Muscle layer of duodenum (tissue), 2 donors: ENCODE data around the gene CPM.

Source experiments
- H3K27ac ChIP-seq: one replicate; pipeline ENCODE4 v1.7.0; 2013; ENCODE audit warnings: mild to moderate bottlenecking, low read length
- H3K27me3 ChIP-seq: one replicate; pipeline ENCODE4 v1.7.0; 2013; ENCODE audit warnings: low read depth, mild to moderate bottlenecking, control low read depth, low read length
- H3K36me3 ChIP-seq, 2 donors: one replicate each; pipeline ENCODE4 v1.7.0; 2013; ENCODE audit warnings: low read length in 2 of 2, control low read depth in 1 of 2, mild to moderate bottlenecking in 1 of 2; ENCODE audit not compliant: insufficient read depth in 2 of 2, control insufficient read depth in 1 of 2
- H3K4me1 ChIP-seq, 2 donors: one replicate each; pipeline ENCODE4 v1.7.0; 2013; ENCODE audit warnings: low read length in 2 of 2, mild to moderate bottlenecking in 2 of 2, control low read depth in 1 of 2, moderate library complexity in 1 of 2; ENCODE audit not compliant: insufficient read depth in 2 of 2, control insufficient read depth in 1 of 2
- H3K4me3 ChIP-seq, 2 donors: one replicate each; pipeline ENCODE4 v1.7.0; 2013; ENCODE audit warnings: low read length in 2 of 2, low read depth in 1 of 2, mild to moderate bottlenecking in 1 of 2
- H3K9me3 ChIP-seq, 2 donors: one replicate each; pipeline ENCODE4 v1.7.0; 2013; ENCODE audit warnings: low read length in 2 of 2, control low read depth in 1 of 2, mild to moderate bottlenecking in 1 of 2; ENCODE audit not compliant: control insufficient read depth in 1 of 2
- donor health status: healthy.

CPM gene

GRCh38 chr12:68970306-68970705, 37.3 kb upstream of the CPM start:
- Histone ChIP-seq H3K27me3 (no peaks in the 10 kb centered on the region), H3K4me1 (no peaks in the 10 kb centered on the region), H3K27ac (no peak overlapping the region), H3K36me3 (no peaks in the 10 kb centered on the region), H3K9me3 (no peaks in the 10 kb centered on the region), H3K4me3 (no peak overlapping the region)

DNA sequence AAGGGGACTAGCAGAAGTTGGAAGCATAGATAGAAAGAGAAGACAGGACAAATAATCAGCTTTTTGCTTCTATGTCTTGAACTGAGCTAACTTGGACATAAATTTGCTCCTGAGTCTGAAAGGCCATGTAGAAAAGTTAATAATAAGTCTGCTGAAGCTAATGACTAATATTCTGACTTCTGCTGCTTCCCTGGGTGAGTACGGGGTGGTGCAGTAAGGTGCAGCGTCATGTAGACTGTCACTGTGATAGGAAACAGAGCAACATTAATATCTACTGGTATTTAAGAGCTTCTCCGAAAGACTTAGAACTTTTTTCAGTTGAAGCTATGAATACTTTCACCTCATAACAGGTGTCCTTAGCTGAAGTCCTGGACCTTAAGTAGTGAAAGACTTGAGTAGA, 34.1 kb upstream of the CPM start:
- H3K27me3 ChIP-seq, result no peaks in the 10 kb centered on the region
- H3K27ac ChIP-seq, result no peak overlapping the region
- H3K36me3 ChIP-seq, result no peaks in the 10 kb centered on the region
- no peak overlapping the region for H3K4me3 ChIP-seq
- no peaks in the 10 kb centered on the region for H3K4me1 ChIP-seq
- no peaks in the 10 kb centered on the region for H3K9me3 ChIP-seq

DNA sequence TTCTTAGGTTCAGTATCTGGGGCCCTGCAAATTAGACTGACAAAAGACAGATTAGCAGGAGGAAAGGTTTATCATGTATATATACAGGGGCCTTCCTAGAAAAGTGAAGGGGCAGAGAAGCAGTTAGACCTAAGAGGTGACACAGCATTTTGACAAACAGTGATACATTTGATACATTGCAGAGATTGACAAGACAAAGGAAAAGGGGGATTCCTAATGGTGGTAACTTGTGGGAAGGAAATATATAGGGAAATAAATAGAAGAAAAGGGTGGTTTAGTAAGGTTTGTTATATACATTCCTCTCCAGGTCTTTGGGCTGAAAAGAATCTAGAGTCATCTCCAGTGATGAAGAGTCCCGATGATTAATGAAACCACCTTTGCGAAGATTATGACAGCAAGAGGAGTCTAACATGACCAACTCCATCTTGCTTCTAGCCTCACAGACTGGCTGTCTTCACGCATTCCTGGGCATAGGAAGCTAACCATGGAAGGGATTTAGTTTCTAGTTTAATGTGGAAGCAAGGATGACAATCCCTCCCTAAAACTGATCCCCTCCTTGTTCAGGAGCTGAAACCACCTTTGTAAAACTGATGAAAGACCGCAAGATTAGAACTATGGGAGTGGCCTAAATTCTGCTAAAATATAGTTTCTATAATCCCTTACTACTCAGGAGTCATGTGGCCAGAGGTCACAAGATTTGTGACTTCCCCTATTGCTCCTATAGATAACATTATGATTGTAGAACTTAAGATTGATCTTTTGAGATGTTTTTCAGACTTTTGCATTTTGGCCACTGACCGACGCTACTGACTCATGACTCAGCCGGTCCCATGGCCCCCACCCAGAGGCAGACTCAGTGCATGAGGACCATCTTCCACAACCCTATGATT, 31.1 kb upstream of the CPM start:
- H3K27ac ChIP-seq, result no peak overlapping the region
- H3K27me3 ChIP-seq, result no peaks in the 10 kb centered on the region
- H3K9me3 ChIP-seq, result no peaks in the 10 kb centered on the region
- no peak overlapping the region for H3K4me3 ChIP-seq
- peaks cover 0 to 4% of the 10 kb centered on the region in 2 donors for H3K4me1 ChIP-seq
- no peaks in the 10 kb centered on the region for H3K36me3 ChIP-seq

DNA sequence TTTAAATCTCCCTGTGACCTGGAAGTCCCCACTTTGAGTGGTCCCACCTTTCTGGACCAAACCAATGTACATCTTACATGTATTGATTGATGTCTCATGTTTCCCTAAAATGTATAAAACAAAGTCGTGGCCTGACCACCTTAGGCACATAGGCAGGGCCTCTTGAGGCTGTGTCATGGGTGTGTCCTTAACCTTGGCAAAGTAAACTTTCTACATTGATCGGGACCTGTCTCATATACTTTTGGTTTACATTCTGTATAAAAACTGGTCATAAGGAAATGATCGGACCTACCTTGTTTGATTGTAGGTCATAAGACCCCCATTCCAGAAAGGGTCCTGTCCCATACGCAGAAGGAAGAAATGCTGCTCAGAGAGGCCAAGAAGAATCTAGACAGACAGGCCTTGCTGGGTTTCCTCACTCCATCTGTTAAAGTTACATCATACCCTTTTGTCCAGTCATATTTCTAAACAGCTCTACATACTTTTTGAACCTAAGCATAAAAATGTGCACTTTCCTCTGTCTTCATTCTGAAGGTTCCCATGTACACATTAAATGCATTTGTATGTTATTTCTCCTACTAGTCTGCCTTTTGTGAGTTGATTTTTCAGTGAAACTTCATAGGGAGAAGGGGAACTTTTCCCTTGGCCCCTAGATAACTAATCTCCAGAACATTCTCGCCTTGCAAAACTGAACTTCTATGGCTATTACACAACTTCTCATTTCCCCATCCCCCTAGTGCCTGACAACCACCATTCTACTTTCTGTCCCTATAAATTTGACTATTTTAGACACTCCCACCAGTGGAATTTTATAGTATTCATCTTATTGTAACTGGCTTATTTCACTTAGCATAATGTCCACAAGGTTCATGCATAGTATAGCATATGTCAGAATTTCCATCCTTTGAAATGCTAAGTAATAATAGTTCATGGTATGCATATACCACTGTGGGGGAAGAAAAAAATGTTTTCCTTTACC, 30.2 kb upstream of the CPM start:
- H3K36me3 ChIP-seq, result no peaks in the 10 kb centered on the region
- H3K27ac ChIP-seq, result no peak overlapping the region
- peaks cover 0 to 4% of the 10 kb centered on the region in 2 donors for H3K4me1 ChIP-seq
- H3K27me3 ChIP-seq, result no peaks in the 10 kb centered on the region
- no peaks in the 10 kb centered on the region for H3K9me3 ChIP-seq
- H3K4me3 ChIP-seq, result no peak overlapping the region

DNA sequence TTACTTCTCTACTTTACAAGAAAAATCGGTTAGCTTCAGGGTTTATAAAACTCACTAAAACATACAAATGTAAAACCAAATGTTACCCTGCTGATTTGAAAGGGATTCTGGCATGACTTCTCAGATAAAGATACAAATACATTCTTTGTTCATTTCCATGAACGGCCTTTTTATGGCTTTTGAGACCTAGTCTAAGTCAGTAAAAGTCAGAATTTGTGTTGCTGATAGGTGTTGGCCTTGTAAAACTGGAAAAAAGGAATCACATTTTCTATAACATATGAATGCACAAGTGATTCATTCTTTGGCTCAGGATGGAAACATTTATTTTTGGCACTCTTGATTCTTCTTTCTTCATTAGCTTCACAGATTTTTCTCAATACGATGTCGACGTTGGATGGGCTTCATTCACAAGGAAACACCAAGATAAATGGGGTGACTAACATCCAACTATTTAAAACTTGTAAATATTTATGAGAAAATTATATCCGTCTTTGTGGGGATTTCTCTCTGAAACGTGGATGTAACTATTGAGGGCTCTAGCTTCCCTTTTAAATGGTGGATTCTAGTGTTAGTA, 27.0 kb upstream of the CPM start:
- peaks cover 0 to 4% of the 10 kb centered on the region in 2 donors for H3K4me1 ChIP-seq
- H3K9me3 ChIP-seq, result no peaks in the 10 kb centered on the region
- H3K27ac ChIP-seq, result no peak overlapping the region
- no peak overlapping the region for H3K4me3 ChIP-seq
- no peaks in the 10 kb centered on the region for H3K27me3 ChIP-seq
- H3K36me3 ChIP-seq, result no peaks in the 10 kb centered on the region

GRCh38 chr12:68959143-68959858, 26.3 kb upstream of the CPM start:
- Histone ChIP-seq H3K27ac (no peak overlapping the region), H3K36me3 (no peaks in the 10 kb centered on the region), H3K4me3 (no peak overlapping the region), H3K9me3 (no peaks in the 10 kb centered on the region), H3K4me1 (peaks cover 0 to 4% of the 10 kb centered on the region in 2 donors), H3K27me3 (no peaks in the 10 kb centered on the region)

DNA sequence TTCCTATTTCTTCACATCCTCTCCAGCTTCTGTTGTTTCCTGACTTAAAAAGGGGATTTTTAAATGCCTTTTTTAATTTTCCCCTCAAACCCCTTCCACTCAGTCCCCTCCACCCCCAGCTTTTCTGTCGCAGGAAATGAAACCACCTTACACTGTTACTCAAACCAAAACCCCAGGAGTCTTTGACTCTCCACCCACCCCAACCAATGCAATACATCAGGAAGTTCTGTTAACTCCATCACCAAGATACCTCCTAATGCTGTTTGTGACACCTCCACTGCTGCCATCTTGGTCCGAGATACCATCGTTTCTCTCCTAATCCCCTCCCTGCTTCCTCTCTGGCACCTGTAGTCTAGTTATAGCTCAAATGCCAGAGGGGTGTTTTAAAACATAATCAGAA, 25.4 kb upstream of the CPM start:
- H3K27me3 ChIP-seq, result no peaks in the 10 kb centered on the region
- peaks cover 0 to 4% of the 10 kb centered on the region in 2 donors for H3K4me1 ChIP-seq
- no peak overlapping the region for H3K4me3 ChIP-seq
- no peaks in the 10 kb centered on the region for H3K36me3 ChIP-seq
- H3K27ac ChIP-seq, result no peak overlapping the region
- H3K9me3 ChIP-seq, result no peaks in the 10 kb centered on the region

DNA sequence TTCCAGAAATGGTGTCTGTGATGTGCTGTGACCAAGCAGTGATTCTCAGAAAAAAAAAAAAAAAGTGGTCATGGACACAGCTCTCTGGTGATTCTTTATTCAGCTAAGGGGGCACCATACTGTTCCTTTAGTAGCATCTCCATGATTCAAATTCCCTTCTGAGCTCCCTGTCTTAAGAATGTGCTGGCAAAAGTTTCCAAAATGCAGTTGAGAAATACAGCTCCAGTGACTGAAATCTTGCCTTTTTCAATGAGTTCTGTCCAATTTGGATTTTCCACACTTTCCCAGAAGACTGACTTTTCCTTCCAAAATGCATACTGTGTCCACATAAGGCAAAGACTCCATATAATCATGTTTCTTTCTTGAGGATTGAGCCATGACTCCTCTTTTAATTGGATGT, 24.3 kb upstream of the CPM start:
- Histone ChIP-seq H3K9me3 (no peaks in the 10 kb centered on the region), H3K36me3 (no peaks in the 10 kb centered on the region), H3K4me1 (peaks cover 0 to 4% of the 10 kb centered on the region in 2 donors), H3K4me3 (no peak overlapping the region), H3K27me3 (no peaks in the 10 kb centered on the region), H3K27ac (no peak overlapping the region)

GRCh38 chr12:68956466-68956865, 23.5 kb upstream of the CPM start:
- Histone ChIP-seq H3K9me3 (no peaks in the 10 kb centered on the region), H3K27me3 (no peaks in the 10 kb centered on the region), H3K27ac (no peak overlapping the region), H3K4me1 (peaks cover 0 to 4% of the 10 kb centered on the region in 2 donors), H3K4me3 (no peak overlapping the region), H3K36me3 (no peaks in the 10 kb centered on the region)

DNA sequence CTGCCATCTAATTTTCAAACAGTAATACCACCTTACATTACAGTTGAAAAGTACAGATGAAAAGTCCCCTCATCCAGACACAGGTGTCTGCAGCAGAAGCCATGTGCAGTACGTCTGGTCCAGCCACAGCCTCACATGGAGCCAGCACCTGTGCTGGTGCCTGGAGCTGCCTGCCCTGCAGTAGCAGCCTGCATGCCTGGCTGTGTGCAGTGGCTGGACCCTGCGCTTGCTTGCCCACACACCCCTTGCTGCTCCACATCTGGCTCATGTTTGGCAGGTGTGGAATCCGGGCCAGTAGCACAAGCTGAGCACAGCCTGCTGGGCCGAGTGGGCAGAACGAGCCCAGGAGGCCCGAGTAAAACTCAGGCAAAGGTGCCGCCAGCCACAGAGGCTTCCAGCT, 21.8 kb upstream of the CPM start:
- no peaks in the 10 kb centered on the region for H3K36me3 ChIP-seq
- H3K27ac ChIP-seq, result no peak overlapping the region
- no peaks in the 10 kb centered on the region for H3K27me3 ChIP-seq
- peaks cover 0 to 4% of the 10 kb centered on the region in 2 donors for H3K4me1 ChIP-seq
- H3K9me3 ChIP-seq, result no peaks in the 10 kb centered on the region
- H3K4me3 ChIP-seq, result no peak overlapping the region
